AG09309 (cell line): ENCODE measurements around the gene FXYD5.

Experiments
- DNase-seq: peaks from one replicate; pipeline ENCODE4 v3.0.0-alpha.2; 2010; ENCODE audit warnings: low read depth
- H3K4me3 ChIP-seq: 2 replicates; pipeline ENCODE4 v1.5.1; 2011; ENCODE audit warnings: mild to moderate bottlenecking, low read depth, low read length, moderate library complexity; ENCODE audit not compliant: control insufficient read depth
- CTCF ChIP-seq: IDR thresholded peaks from 2 replicates; pipeline ENCODE4 v1.5.1; 2011; ENCODE audit warnings: mild to moderate bottlenecking, low read depth, low read length, inconsistent platforms; ENCODE audit not compliant: insufficient read depth, control insufficient read depth; ENCODE audit errors: missing control alignments

FXYD5 gene

GRCh38 chr19:35108730-35109129 is 45.8 kb upstream of the FXYD5 start:
- no peak overlapping the region for H3K4me3 ChIP-seq
- TF ChIP-seq CTCF, result no peak
- no peak for DNase-seq

- no peak overlapping the region for H3K4me3 ChIP-seq
- TF ChIP-seq CTCF, result no peak
- DNase-seq, result no peak
Observed at GRCh38 chr19:35109395-35110112, 45.0 kb upstream of the FXYD5 start.

GRCh38 chr19:35110974-35111373 is 43.6 kb upstream of the FXYD5 start:
- no peak for TF ChIP-seq CTCF
- no peak for DNase-seq
- H3K4me3 ChIP-seq, result no peak overlapping the region

GRCh38 chr19:35112995-35113688 is 41.4 kb upstream of the FXYD5 start:
- no peak for DNase-seq
- no peak for TF ChIP-seq CTCF
- no peak overlapping the region for H3K4me3 ChIP-seq

GRCh38 chr19:35114353-35115176 is 40.0 kb upstream of the FXYD5 start:
- no peak for DNase-seq
- no peak overlapping the region for H3K4me3 ChIP-seq
- TF ChIP-seq CTCF, result peak; percentile 98

- H3K4me3 ChIP-seq, result no peak within 1 kb of the TSS
- no peak for TF ChIP-seq CTCF
- DNase-seq, result no peak
Observed at GRCh38 chr19:35115177-35115951, 39.2 kb upstream of the FXYD5 start, which contains the start of gene FXYD3. FXYD3 (plus strand) TSS chr19:35115823; CDS start chr19:35119377, 3,554 bp downstream.
